PC-3 (cell line): ENCODE data around the gene FRMD4B.

ENCODE experiments used
- EZH2 ChIP-seq: fragments of 300-600 bp; sonication (generic); IDR thresholded peaks from one replicate; pipeline ENCODE4 v1.6.1; 2017; ENCODE audit warnings: antibody characterized with exemption, mild to moderate bottlenecking, low read length; ENCODE audit not compliant: unreplicated experiment
- EZH2phosphoT487 ChIP-seq: fragments of 300-600 bp; sonication (generic); IDR thresholded peaks from 2 replicates; pipeline ENCODE4 v1.6.1; 2018; ENCODE audit warnings: mild to moderate bottlenecking, antibody characterized with exemption, low read length, borderline replicate concordance
- TF ChIP-seq, protein P1 (sequence below): fragments of 300-600 bp; sonication (generic); conservative IDR thresholded peaks from 2 replicates; pipeline ENCODE4 v1.5.1; 2017; ENCODE audit warnings: antibody characterized with exemption, low read depth, mild to moderate bottlenecking, low read length

- TF ChIP-seq EZH2, result no peak
- TF ChIP-seq, protein P1, sequence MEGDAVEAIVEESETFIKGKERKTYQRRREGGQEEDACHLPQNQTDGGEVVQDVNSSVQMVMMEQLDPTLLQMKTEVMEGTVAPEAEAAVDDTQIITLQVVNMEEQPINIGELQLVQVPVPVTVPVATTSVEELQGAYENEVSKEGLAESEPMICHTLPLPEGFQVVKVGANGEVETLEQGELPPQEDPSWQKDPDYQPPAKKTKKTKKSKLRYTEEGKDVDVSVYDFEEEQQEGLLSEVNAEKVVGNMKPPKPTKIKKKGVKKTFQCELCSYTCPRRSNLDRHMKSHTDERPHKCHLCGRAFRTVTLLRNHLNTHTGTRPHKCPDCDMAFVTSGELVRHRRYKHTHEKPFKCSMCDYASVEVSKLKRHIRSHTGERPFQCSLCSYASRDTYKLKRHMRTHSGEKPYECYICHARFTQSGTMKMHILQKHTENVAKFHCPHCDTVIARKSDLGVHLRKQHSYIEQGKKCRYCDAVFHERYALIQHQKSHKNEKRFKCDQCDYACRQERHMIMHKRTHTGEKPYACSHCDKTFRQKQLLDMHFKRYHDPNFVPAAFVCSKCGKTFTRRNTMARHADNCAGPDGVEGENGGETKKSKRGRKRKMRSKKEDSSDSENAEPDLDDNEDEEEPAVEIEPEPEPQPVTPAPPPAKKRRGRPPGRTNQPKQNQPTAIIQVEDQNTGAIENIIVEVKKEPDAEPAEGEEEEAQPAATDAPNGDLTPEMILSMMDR, result no peak
- no peak for TF ChIP-seq EZH2phosphoT487
Measured at GRCh38 chr3:69214241-69214640, 171.6 kb downstream of the FRMD4B start.
